Neural cell (in vitro differentiated cells): ENCODE results near the gene TUSC7. TPM values are rescaled to one million over a fixed set of nuclear protein-coding genes. Genes with fewer than 3 reads are reported as not detected.

Source experiments
- H2AFZ ChIP-seq: fragments of 200-600, 300-800 bp; sonication (generic), shearing (Covaris generic); 2 replicates; pipeline ENCODE4 v1.6.0; 2014; ENCODE audit warnings: low read depth, mild to moderate bottlenecking, antibody characterized with exemption, low read length, moderate library complexity
- H3F3A ChIP-seq: fragments of 200-600 bp; shearing (Covaris generic); 2 replicates; pipeline ENCODE4 v1.6.1; 2016; ENCODE audit warnings: mild to moderate bottlenecking, moderate library complexity, mixed read lengths, antibody characterized with exemption, low read length; ENCODE audit not compliant: insufficient read depth, poor library complexity, severe bottlenecking
- H3K27ac ChIP-seq: fragments of 200-600, 300-800 bp; sonication (generic), shearing (Covaris generic); 2 replicates; pipeline ENCODE4 v1.5.1; 2014; ENCODE audit warnings: mild to moderate bottlenecking, low read length, moderate library complexity
- H3K27me3 ChIP-seq: fragments of 300-800, 200-600 bp; sonication (generic), shearing (Covaris generic); 2 replicates; pipeline ENCODE4 v1.6.0; 2014; ENCODE audit warnings: mild to moderate bottlenecking, low read depth, low read length, moderate library complexity; ENCODE audit not compliant: insufficient read depth
- H3K36me3 ChIP-seq: fragments of 300-800, 200-600 bp; sonication (generic), shearing (Covaris generic); 2 replicates; pipeline ENCODE4 v1.5.1; 2014; ENCODE audit warnings: mild to moderate bottlenecking, antibody characterized with exemption, low read length, moderate library complexity; ENCODE audit not compliant: insufficient read depth
- H3K4me2 ChIP-seq: fragments of 300-800, 200-600 bp; sonication (generic), shearing (Covaris generic); 2 replicates; pipeline ENCODE4 v1.6.0; 2014; ENCODE audit warnings: mild to moderate bottlenecking, low read length
- H3K4me3 ChIP-seq: fragments of 300-800, 200-600 bp; sonication (generic), shearing (Covaris generic); 2 replicates; pipeline ENCODE4 v1.5.1; 2014; ENCODE audit warnings: mild to moderate bottlenecking, low read length, moderate library complexity
- H3K79me2 ChIP-seq: fragments of 200-600 bp; shearing (Covaris generic); replicated peaks from 2 replicates; pipeline ENCODE4 v1.6.0; 2014; ENCODE audit warnings: mild to moderate bottlenecking, low read length, moderate library complexity; ENCODE audit not compliant: insufficient read depth
- H3K9ac ChIP-seq: fragments of 300-800, 200-600 bp; sonication (generic), shearing (Covaris generic); 2 replicates; pipeline ENCODE4 v1.6.1; 2016; ENCODE audit warnings: mild to moderate bottlenecking, low read length, mixed read lengths
- H3K9me2 ChIP-seq: fragments of 200-600 bp; shearing (Covaris generic); 2 replicates; pipeline ENCODE4 v1.6.1; 2016; ENCODE audit warnings: mild to moderate bottlenecking, low read length, mixed read lengths; ENCODE audit not compliant: insufficient read depth
- H3K9me3 ChIP-seq: fragments of 200-600, 300-800 bp; sonication (generic), shearing (Covaris generic); 2 replicates; pipeline ENCODE4 v1.6.1; 2016; ENCODE audit warnings: mild to moderate bottlenecking, mixed run types, low read length, moderate library complexity, mixed read lengths
- H4K20me1 ChIP-seq: fragments of 200-600 bp; shearing (Covaris generic); 2 replicates; pipeline ENCODE4 v1.6.1; 2016; ENCODE audit warnings: mild to moderate bottlenecking, mixed run types; ENCODE audit not compliant: insufficient read depth
- EP300 ChIP-seq: fragments of 450-650 bp; conservative IDR thresholded peaks from 2 replicates; pipeline ENCODE4 v1.6.1; 2014; ENCODE audit warnings: antibody characterized with exemption, mild to moderate bottlenecking, moderate library complexity; ENCODE audit not compliant: poor library complexity, severe bottlenecking
- EZH2 ChIP-seq: fragments of 200-600, 300-800 bp; shearing (Covaris generic), sonication (generic); IDR thresholded peaks from 2 replicates; pipeline ENCODE4 v1.6.1; 2014; ENCODE audit warnings: antibody characterized with exemption, low read length, borderline replicate concordance, mild to moderate bottlenecking; ENCODE audit not compliant: insufficient read depth, poor library complexity, severe bottlenecking
- MXI1 ChIP-seq: fragments of 450-650 bp; conservative IDR thresholded peaks from 2 replicates; pipeline ENCODE4 v1.6.1; 2014; ENCODE audit warnings: antibody characterized with exemption, mild to moderate bottlenecking; ENCODE audit not compliant: poor library complexity, severe bottlenecking
- POLR2AphosphoS5 ChIP-seq: IDR thresholded peaks from 2 replicates; pipeline ENCODE4 v1.6.1; 2012
- RAD21 ChIP-seq: fragments of 450-650 bp; conservative IDR thresholded peaks from 2 replicates; pipeline ENCODE4 v1.6.1; 2014; ENCODE audit warnings: antibody characterized with exemption, mild to moderate bottlenecking, moderate library complexity
- SMC3 ChIP-seq: fragments of 450-650 bp; conservative IDR thresholded peaks from 2 replicates; pipeline ENCODE4 v1.6.1; 2014; ENCODE audit warnings: antibody characterized with exemption, mild to moderate bottlenecking, moderate library complexity; ENCODE audit not compliant: poor library complexity
- TAF1 ChIP-seq: IDR thresholded peaks from 2 replicates; pipeline ENCODE4 v1.6.1; 2012; ENCODE audit warnings: low read depth
- polyA plus RNA-seq: library from polyadenylated mRNA; depleted of rRNA; stranded (reverse); fragments of >200 nt; gene quantifications from 2 replicates; pipeline ENCODE4 v1.2.3, GENCODE V29; 2014
- TF ChIP-seq, protein P1 (sequence below): IDR thresholded peaks from 2 replicates; pipeline ENCODE4 v1.6.1; 2012; ENCODE audit warnings: borderline replicate concordance
- TF ChIP-seq, protein P2 (sequence below): fragments of 450-650 bp; IDR thresholded peaks from 2 replicates; pipeline ENCODE4 v1.5.1; 2014; ENCODE audit warnings: antibody characterized with exemption, mild to moderate bottlenecking, moderate library complexity; ENCODE audit not compliant: poor library complexity, severe bottlenecking

The TUSC7 gene
- polyA plus RNA-seq, 1 donor from 2014 or later: not detected

DNA sequence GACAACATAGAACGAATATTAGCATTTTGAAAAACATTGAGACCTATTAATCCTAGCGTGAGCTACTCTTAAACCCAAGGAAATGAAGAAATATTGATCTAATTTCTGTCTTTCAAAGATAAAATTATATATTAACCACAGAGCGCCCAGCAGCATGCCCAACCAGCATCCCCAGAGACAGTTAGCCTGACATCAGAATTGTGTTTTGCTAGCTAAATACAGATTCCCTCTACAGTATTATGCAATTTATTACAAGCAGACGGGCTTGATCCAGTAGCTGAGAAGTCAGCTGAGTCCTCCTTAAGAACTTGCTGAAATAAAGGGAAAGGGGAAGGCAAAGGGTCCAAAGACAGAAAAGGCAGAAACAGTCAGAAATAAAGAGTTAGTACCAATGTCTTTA is 7.2 kb upstream of the TUSC7 start:
- H3K4me3 ChIP-seq: no peak overlapping the region
- H3K79me2 ChIP-seq: no peaks in the 10 kb centered on the region
- no peaks in the 10 kb centered on the region for H3F3A ChIP-seq
- H3K9ac ChIP-seq: no peak overlapping the region
- no peak overlapping the region for H3K4me2 ChIP-seq
- no peak overlapping the region for H2AFZ ChIP-seq
- no peaks in the 10 kb centered on the region for H3K9me2 ChIP-seq
- H3K9me3 ChIP-seq: no peaks in the 10 kb centered on the region
- no peaks in the 10 kb centered on the region for H3K36me3 ChIP-seq
- no peak overlapping the region for H3K27ac ChIP-seq
- H3K27me3 ChIP-seq: no peaks in the 10 kb centered on the region
- TF ChIP-seq TAF1: no peak
- no peak for TF ChIP-seq MXI1
- TF ChIP-seq EP300: no peak
- no peak for TF ChIP-seq SMC3
- no peak for TF ChIP-seq RAD21
- TF ChIP-seq, protein P1, sequence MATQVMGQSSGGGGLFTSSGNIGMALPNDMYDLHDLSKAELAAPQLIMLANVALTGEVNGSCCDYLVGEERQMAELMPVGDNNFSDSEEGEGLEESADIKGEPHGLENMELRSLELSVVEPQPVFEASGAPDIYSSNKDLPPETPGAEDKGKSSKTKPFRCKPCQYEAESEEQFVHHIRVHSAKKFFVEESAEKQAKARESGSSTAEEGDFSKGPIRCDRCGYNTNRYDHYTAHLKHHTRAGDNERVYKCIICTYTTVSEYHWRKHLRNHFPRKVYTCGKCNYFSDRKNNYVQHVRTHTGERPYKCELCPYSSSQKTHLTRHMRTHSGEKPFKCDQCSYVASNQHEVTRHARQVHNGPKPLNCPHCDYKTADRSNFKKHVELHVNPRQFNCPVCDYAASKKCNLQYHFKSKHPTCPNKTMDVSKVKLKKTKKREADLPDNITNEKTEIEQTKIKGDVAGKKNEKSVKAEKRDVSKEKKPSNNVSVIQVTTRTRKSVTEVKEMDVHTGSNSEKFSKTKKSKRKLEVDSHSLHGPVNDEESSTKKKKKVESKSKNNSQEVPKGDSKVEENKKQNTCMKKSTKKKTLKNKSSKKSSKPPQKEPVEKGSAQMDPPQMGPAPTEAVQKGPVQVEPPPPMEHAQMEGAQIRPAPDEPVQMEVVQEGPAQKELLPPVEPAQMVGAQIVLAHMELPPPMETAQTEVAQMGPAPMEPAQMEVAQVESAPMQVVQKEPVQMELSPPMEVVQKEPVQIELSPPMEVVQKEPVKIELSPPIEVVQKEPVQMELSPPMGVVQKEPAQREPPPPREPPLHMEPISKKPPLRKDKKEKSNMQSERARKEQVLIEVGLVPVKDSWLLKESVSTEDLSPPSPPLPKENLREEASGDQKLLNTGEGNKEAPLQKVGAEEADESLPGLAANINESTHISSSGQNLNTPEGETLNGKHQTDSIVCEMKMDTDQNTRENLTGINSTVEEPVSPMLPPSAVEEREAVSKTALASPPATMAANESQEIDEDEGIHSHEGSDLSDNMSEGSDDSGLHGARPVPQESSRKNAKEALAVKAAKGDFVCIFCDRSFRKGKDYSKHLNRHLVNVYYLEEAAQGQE: no peak
- TF ChIP-seq POLR2AphosphoS5: no peak
- TF ChIP-seq, protein P2, sequence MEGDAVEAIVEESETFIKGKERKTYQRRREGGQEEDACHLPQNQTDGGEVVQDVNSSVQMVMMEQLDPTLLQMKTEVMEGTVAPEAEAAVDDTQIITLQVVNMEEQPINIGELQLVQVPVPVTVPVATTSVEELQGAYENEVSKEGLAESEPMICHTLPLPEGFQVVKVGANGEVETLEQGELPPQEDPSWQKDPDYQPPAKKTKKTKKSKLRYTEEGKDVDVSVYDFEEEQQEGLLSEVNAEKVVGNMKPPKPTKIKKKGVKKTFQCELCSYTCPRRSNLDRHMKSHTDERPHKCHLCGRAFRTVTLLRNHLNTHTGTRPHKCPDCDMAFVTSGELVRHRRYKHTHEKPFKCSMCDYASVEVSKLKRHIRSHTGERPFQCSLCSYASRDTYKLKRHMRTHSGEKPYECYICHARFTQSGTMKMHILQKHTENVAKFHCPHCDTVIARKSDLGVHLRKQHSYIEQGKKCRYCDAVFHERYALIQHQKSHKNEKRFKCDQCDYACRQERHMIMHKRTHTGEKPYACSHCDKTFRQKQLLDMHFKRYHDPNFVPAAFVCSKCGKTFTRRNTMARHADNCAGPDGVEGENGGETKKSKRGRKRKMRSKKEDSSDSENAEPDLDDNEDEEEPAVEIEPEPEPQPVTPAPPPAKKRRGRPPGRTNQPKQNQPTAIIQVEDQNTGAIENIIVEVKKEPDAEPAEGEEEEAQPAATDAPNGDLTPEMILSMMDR: no peak
- no peak for TF ChIP-seq EZH2
- H4K20me1 ChIP-seq: no peaks in the 10 kb centered on the region

DNA sequence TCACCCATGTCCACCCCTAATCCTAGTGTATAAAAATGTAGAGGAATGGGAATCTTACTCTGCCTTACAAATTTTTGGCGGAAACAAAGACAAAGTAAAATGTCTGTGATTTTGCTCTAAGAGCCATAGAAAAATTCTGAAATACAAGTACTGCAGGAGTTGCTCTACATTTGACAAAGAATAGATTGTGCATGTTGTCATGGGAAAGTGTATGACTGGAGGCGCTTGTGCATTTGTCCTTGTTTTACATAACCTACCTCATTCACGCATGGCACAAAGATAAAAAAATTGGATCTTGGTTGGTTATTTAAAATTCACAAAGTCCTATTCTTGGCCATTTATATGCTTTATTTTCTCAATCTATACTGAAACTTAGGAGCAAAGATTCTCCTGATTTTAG is 2.0 kb upstream of the TUSC7 start:
- no peaks in the 10 kb centered on the region for H4K20me1 ChIP-seq
- no peak overlapping the region for H3K4me2 ChIP-seq
- H3K27me3 ChIP-seq: no peaks in the 10 kb centered on the region
- no peak overlapping the region for H2AFZ ChIP-seq
- H3K79me2 ChIP-seq: no peaks in the 10 kb centered on the region
- no peaks in the 10 kb centered on the region for H3K9me2 ChIP-seq
- no peaks in the 10 kb centered on the region for H3K36me3 ChIP-seq
- TF ChIP-seq SMC3 (no peak), TAF1 (no peak)
- TF ChIP-seq, protein P1: no peak
- no peaks in the 10 kb centered on the region for H3K9me3 ChIP-seq
- no peak overlapping the region for H3K9ac ChIP-seq
- H3K4me3 ChIP-seq: no peak overlapping the region
- no peak overlapping the region for H3K27ac ChIP-seq
- H3F3A ChIP-seq: no peaks in the 10 kb centered on the region
